Measurements from ENCODE around the gene MERTK. TPM values are rescaled to one million over a fixed set of nuclear protein-coding genes. Genes with fewer than 3 reads are reported as not detected.

MERTK gene
- total and polyA plus RNA-seq, 2 of the 13 experiments (the other 11 are each of a cell fraction or from before 2014, with no cell fraction given): 37.3 to 44.7 TPM

DNA sequence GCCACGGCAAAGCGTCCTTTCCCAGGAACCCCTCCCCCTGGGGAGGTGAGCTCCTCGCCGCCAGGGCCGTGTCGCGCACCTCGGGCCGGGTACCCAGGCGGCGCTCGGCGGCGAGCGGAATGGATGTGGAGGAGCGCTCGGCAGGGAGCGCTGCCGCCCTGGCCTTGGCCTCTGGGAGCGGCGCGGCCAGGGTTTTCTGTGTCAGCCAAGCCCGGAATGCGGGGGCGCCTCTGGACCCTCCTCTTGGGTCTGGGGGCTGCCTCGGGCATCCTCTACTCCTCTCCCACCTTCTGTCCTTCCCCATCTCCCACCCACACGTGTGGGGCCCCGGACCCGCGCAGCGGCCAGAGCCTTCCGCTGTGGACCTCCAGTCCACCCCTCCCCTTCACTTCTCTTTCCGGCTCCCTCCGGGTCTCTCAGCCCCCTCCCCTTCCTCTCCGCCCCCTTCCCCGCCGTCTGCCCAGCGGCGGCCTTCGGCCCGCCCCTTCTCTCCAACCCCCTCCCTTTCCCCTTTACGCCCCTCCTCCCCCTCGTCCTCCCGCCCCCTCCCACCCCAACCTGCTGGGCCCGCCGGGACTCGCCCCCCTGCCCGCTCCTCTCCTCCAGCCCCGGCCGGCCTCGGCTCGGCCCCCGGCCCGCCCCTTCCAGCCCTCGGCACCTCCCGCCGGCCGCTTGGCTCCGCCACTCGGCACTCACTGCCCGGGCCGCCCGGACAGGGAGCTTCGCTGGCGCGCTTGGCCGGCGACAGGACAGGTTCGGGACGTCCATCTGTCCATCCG lies at the start of gene MERTK (continued):
- TF ChIP-seq ZHX2 (IDR thresholded peaks at IDR 0.05; ENCODE audit: low read depth): no peak
- TF ChIP-seq ZHX2 (CRISPR knock-in tag; IDR thresholded peaks at IDR 0.05; ENCODE audit: borderline replicate concordance): no peak
- no peak; the same call in 1 of the 2 replicates for TF ChIP-seq ZNF563 (CRISPR knock-in tag; IDR thresholded peaks at IDR 0.05)
- no peak for TF ChIP-seq MAFK (conservative IDR thresholded peaks at IDR 0.05 in 1 of 2, IDR thresholded peaks at IDR 0.05 in 1 of 2; ENCODE audit: low read length in 2 of 2)
- TF ChIP-seq TAF15 (IDR thresholded peaks at IDR 0.05; ENCODE audit: low read depth, low read length, poor library complexity, severe bottlenecking): no peak
- TF ChIP-seq E2F5 (CRISPR knock-in tag; conservative IDR thresholded peaks at IDR 0.05): peak; percentile 50; the same call in 1 of the 2 replicates
- TF ChIP-seq AGO2 (optimal IDR thresholded peaks at IDR 0.05; ENCODE audit: low read depth, low read length): peak; percentile 91
- TF ChIP-seq FOXJ3 (CRISPR knock-in tag; IDR thresholded peaks at IDR 0.05; ENCODE audit: borderline replicate concordance): no peak
- TF ChIP-seq, protein P1, sequence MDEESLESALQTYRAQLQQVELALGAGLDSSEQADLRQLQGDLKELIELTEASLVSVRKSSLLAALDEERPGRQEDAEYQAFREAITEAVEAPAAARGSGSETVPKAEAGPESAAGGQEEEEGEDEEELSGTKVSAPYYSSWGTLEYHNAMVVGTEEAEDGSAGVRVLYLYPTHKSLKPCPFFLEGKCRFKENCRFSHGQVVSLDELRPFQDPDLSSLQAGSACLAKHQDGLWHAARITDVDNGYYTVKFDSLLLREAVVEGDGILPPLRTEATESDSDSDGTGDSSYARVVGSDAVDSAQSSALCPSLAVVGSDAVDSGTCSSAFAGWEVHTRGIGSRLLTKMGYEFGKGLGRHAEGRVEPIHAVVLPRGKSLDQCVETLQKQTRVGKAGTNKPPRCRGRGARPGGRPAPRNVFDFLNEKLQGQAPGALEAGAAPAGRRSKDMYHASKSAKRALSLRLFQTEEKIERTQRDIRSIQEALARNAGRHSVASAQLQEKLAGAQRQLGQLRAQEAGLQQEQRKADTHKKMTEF (CRISPR knock-in tag; IDR thresholded peaks at IDR 0.05): peak; percentile 74; the same call in 1 of the 2 replicates
- TF ChIP-seq ZBTB4 (CRISPR knock-in tag; IDR thresholded peaks at IDR 0.05; ENCODE audit: borderline replicate concordance): peak; percentile 14; the same call in 1 of the 2 replicates
- TF ChIP-seq, protein P2, sequence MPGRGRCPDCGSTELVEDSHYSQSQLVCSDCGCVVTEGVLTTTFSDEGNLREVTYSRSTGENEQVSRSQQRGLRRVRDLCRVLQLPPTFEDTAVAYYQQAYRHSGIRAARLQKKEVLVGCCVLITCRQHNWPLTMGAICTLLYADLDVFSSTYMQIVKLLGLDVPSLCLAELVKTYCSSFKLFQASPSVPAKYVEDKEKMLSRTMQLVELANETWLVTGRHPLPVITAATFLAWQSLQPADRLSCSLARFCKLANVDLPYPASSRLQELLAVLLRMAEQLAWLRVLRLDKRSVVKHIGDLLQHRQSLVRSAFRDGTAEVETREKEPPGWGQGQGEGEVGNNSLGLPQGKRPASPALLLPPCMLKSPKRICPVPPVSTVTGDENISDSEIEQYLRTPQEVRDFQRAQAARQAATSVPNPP (CRISPR knock-in tag; IDR thresholded peaks at IDR 0.05): no peak
